Omental fat pad (tissue), 4 donors: ENCODE measurements around the gene NRG3. TPM values are rescaled to one million over a fixed set of nuclear protein-coding genes. Genes with fewer than 3 reads are reported as not detected.

Experiments used
- ATAC-seq: fragments of 150-250 bp; one replicate; pipeline ENCODE4 v1.9.1; 2016; ENCODE audit warnings: mild to moderate bottlenecking, moderate library complexity; ENCODE audit not compliant: low FRiP score
- DNase-seq: peaks from one replicate; pipeline ENCODE4 v3.0.0-alpha.2; 2019; ENCODE audit warnings: low spot score
- CTCF ChIP-seq, 3 donors: fragments of 450-650 bp; IDR thresholded peaks; one replicate each; pipeline ENCODE4 v1.5.1; 2016 to 2017; ENCODE audit warnings: antibody characterized with exemption in 3 of 3, mild to moderate bottlenecking in 3 of 3, moderate library complexity in 2 of 3
- total RNA-seq, 4 donors: library from RNA; depleted of rRNA; stranded (reverse); fragments of >200 nt; gene quantifications; one replicate each; pipeline ENCODE4 v1.1.0, GENCODE V29; 2016

Gene NRG3
- total RNA-seq, 4 donors from 2014 or later, result 0.19 to 0.47 (median 0.38) TPM; not detected in 1

GRCh38 chr10:82856957-82857613 is 982.1 kb downstream of the NRG3 start:
- DNase-seq (no peak), ATAC-seq (no peak)
- TF ChIP-seq CTCF (IDR thresholded peaks at IDR 0.05), result no peak

GRCh38 chr10:82861889-82862288 is 986.9 kb downstream of the NRG3 start:
- DNase-seq, result no peak
- no peak for TF ChIP-seq CTCF (IDR thresholded peaks at IDR 0.05)
- ATAC-seq, result no peak

- DNase-seq (no peak), ATAC-seq (no peak)
- no peak for TF ChIP-seq CTCF (IDR thresholded peaks at IDR 0.05)
These were observed 990.4 kb downstream of the NRG3 start for GRCh38 chr10:82865366-82865765.

DNA sequence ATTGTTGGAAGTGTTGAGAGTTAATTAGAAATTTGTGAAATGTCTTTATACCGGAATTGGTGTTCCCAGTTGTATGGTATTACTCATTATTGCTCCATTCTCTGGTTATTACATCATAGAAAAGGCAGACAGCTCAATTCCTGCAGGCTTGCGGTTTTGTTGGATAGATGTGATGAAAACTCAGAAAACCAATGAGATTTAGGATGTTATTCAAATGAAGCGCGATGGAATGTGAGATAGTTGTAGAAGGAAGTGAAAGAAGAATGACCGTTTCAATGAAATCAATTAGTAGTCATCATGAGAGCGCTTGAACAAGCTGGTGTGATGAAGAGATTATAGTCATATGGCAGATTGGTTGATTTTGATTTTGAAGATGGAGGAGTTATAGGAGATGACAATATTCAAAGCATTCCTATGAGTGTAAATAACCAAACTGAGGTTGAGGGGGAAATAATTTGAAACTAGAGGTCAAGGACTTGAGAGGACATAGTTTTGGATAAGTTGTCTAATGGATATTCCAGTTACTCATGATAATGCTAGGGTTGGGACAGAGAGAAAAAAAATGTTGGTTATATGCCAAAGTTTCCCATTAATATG is 991.5 kb downstream of the NRG3 start:
- DNase-seq (no peak), ATAC-seq (no peak)

DNA sequence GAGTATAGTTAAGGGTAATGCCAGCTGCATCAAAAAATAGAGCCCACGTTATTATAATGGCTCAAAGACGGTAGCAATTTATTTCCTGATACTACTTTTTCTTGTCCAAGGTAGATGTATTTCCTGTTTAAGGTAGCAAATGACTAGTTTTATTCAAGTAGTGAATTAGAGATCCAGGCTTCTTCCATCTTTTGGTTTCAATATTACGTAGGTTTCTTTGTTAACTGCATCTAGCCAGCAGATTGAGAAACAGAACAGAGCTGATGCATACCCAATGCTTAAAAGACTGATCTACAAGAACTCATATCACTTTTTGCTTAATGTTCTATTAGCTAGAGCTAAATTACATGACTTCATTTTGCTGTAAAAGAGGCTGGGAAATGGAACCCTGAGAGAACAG is 992.1 kb downstream of the NRG3 start:
- TF ChIP-seq CTCF (IDR thresholded peaks at IDR 0.05), result no peak
- no peak for ATAC-seq
- no peak for DNase-seq

More for the DNA sequence above, 991.5 kb downstream of the NRG3 start:
- no peak for TF ChIP-seq CTCF (IDR thresholded peaks at IDR 0.05)

- ATAC-seq (no peak), DNase-seq (no peak)
- TF ChIP-seq CTCF (IDR thresholded peaks at IDR 0.05), result no peak
These were observed 999.7 kb downstream of the NRG3 start for GRCh38 chr10:82874671-82875070.

- ATAC-seq, result no peak
These were observed 1005.8 kb downstream of the NRG3 start for GRCh38 chr10:82880776-82881290.

More at GRCh38 chr10:82880776-82881290, 1005.8 kb downstream of the NRG3 start:
- no peak for DNase-seq
- no peak for TF ChIP-seq CTCF (IDR thresholded peaks at IDR 0.05)
